Ishikawa (cell line): ENCODE measurements around the gene FASTK.

Experiments
- CEBPB ChIP-seq: IDR thresholded peaks from 2 replicates; pipeline ENCODE4 v1.6.1; 2012
- CREB1 ChIP-seq: IDR thresholded peaks from 2 replicates; pipeline ENCODE4 v1.6.1; 2012; ENCODE audit warnings: low read depth
- EGR1 ChIP-seq: IDR thresholded peaks from 2 replicates; pipeline ENCODE4 v1.6.1; 2012
- EP300 ChIP-seq: IDR thresholded peaks from 2 replicates; pipeline ENCODE4 v1.6.1; 2012; ENCODE audit warnings: borderline replicate concordance
- FOXM1 ChIP-seq: IDR thresholded peaks from 2 replicates; pipeline ENCODE4 v1.6.1; 2012; ENCODE audit warnings: low read depth, borderline replicate concordance
- NFIC ChIP-seq: IDR thresholded peaks from 2 replicates; pipeline ENCODE4 v1.6.1; 2012
- RAD21 ChIP-seq: IDR thresholded peaks from 2 replicates; pipeline ENCODE4 v1.6.1; 2012; ENCODE audit warnings: low read depth
- TAF1 ChIP-seq: IDR thresholded peaks from 2 replicates; pipeline ENCODE4 v1.6.1; 2012; ENCODE audit warnings: low read depth, mild to moderate bottlenecking
- TCF12 ChIP-seq: IDR thresholded peaks from 2 replicates; pipeline ENCODE4 v1.6.1; 2012; ENCODE audit warnings: low read depth
- TEAD4 ChIP-seq: IDR thresholded peaks from 2 replicates; pipeline ENCODE4 v1.6.1; 2012
- YY1 ChIP-seq: IDR thresholded peaks from 2 replicates; pipeline ENCODE4 v1.6.1; 2012; ENCODE audit warnings: low read depth
- ZBTB7A ChIP-seq: IDR thresholded peaks from 2 replicates; pipeline ENCODE4 v1.6.1; 2012; ENCODE audit warnings: low read depth
- TF ChIP-seq, protein P1 (sequence below): IDR thresholded peaks from 2 replicates; pipeline ENCODE4 v1.6.1; 2012
- TF ChIP-seq, protein P2 (sequence below): IDR thresholded peaks from 2 replicates; pipeline ENCODE4 v1.6.1; 2012; ENCODE audit warnings: low read depth, mild to moderate bottlenecking
- TF ChIP-seq, protein P3 (sequence below): IDR thresholded peaks from 2 replicates; pipeline ENCODE4 v1.6.1; 2012

FASTK gene

DNA sequence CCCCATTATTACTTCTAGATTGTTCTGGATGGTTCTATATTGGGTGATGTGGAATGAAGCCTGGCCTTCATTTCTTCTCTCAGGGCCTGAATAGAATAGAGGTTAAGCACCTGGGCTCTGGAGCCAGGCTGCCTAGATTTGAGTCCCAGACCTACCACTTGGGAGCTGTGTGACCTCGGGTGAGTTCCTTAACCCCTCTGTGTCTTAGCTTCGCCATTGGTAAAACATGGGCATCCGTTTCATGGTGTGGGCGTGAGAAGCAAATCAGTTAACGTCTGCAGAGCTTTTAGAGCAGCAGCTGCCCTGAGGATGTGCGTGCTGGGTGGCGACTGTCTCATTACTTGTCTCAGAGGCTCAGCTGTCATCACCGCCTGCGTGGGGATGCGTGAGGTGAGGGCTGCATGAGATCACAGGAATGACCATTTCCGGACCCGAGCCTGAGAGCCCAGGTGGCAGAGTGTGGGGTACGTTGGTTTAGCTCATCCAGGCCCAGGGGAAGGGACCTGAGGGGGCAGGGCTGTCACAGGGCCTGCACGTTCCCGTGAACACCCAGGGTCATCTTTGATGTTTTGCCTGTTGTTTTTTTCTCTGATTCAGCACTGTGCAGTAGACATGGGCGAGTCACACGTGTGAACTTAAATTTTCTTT, 15.3 kb upstream of the FASTK start:
- TF ChIP-seq ZBTB7A (no peak), YY1 (no peak), FOXM1 (no peak), EGR1 (no peak), EP300 (no peak), TEAD4 (no peak), TCF12 (no peak), CREB1 (no peak), NFIC (no peak), RAD21 (no peak), CEBPB (no peak)
- TF ChIP-seq, protein P1, sequence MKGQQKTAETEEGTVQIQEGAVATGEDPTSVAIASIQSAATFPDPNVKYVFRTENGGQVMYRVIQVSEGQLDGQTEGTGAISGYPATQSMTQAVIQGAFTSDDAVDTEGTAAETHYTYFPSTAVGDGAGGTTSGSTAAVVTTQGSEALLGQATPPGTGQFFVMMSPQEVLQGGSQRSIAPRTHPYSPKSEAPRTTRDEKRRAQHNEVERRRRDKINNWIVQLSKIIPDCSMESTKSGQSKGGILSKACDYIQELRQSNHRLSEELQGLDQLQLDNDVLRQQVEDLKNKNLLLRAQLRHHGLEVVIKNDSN: no peak
- TF ChIP-seq, protein P2, sequence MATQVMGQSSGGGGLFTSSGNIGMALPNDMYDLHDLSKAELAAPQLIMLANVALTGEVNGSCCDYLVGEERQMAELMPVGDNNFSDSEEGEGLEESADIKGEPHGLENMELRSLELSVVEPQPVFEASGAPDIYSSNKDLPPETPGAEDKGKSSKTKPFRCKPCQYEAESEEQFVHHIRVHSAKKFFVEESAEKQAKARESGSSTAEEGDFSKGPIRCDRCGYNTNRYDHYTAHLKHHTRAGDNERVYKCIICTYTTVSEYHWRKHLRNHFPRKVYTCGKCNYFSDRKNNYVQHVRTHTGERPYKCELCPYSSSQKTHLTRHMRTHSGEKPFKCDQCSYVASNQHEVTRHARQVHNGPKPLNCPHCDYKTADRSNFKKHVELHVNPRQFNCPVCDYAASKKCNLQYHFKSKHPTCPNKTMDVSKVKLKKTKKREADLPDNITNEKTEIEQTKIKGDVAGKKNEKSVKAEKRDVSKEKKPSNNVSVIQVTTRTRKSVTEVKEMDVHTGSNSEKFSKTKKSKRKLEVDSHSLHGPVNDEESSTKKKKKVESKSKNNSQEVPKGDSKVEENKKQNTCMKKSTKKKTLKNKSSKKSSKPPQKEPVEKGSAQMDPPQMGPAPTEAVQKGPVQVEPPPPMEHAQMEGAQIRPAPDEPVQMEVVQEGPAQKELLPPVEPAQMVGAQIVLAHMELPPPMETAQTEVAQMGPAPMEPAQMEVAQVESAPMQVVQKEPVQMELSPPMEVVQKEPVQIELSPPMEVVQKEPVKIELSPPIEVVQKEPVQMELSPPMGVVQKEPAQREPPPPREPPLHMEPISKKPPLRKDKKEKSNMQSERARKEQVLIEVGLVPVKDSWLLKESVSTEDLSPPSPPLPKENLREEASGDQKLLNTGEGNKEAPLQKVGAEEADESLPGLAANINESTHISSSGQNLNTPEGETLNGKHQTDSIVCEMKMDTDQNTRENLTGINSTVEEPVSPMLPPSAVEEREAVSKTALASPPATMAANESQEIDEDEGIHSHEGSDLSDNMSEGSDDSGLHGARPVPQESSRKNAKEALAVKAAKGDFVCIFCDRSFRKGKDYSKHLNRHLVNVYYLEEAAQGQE: no peak
- TF ChIP-seq, protein P3, sequence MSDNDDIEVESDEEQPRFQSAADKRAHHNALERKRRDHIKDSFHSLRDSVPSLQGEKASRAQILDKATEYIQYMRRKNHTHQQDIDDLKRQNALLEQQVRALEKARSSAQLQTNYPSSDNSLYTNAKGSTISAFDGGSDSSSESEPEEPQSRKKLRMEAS: no peak

DNA sequence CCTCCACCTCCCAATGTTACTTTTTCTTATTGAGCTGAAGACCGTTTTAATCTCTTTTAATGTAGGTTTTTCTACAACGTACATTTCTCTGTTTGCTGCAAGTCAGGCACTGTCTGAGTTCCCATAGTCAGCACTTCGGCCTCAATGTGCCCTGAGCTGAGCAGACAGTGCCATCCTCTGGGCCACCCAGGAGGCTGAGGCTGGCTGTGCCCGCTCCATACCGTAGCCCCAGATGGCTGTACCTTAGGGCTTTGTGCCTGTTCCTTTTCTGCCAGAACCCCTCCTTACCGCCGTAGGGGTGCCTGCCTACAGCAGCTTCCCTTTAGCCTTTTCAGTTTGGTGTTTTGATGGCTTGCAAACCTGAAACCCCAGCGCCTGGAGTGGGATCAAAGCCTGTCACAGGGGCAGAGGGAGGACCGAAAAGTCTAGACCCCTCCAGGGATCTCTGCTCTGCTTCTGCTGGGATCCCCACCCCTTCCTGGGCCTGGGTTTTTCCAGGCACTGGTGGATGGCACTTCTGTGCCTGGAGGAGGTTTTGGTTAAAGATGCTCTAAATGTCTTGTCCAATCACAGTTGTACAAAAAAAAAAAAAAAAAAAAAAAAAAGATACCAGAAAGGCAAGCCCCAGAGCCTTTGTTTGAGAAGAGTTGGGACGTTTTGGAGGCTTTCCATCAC, 14.7 kb upstream of the FASTK start:
- no peak for TF ChIP-seq EP300
- no peak for TF ChIP-seq TCF12
- no peak for TF ChIP-seq FOXM1
- TF ChIP-seq, protein P2: no peak
- no peak for TF ChIP-seq ZBTB7A
- no peak for TF ChIP-seq CREB1
- TF ChIP-seq EGR1: no peak
- TF ChIP-seq CEBPB: no peak

DNA sequence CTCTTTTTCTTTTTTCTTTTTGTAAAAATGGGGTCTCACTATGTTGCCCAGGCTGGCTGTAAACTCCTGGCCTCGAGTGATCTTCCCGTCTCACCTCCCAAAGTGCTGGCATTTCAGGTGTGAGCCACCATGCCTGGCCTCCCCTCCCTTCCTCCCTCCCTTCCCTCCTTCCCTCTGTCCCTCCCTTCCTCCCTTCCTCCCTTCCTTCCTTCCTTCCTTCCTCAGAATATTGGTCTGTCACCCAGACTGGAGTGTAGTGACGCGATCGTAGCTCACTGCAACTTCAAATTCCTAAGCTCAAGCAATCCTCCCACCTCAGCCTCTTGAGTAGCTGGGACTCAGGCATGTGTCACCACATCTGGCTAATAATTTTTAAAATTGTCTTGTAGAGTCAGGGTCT, 14.1 kb upstream of the FASTK start:
- TF ChIP-seq RAD21 (no peak), YY1 (no peak), CEBPB (no peak), EGR1 (no peak)
- TF ChIP-seq, protein P3: no peak

DNA sequence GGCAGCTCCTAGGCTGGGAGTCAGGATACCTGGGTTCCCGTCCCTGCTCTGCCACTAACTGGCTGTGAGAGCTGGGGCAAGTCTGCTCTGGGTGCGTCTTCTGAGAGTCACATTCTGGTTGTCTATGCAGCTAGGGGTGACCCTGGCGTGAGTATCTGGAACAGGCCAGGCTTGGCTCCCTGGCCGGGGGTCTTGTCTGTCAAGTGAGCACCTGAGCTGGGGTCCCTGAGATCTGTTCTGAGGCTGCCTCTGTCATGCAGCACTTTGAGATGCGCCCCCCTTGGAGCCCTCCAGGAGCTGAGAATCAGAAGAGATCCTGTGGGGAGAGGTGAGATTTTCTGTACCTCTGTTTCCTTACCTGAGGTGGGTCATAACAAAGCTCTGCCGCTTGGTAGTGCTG, 13.1 kb upstream of the FASTK start:
- TF ChIP-seq CREB1: no peak
- TF ChIP-seq TEAD4: no peak

DNA sequence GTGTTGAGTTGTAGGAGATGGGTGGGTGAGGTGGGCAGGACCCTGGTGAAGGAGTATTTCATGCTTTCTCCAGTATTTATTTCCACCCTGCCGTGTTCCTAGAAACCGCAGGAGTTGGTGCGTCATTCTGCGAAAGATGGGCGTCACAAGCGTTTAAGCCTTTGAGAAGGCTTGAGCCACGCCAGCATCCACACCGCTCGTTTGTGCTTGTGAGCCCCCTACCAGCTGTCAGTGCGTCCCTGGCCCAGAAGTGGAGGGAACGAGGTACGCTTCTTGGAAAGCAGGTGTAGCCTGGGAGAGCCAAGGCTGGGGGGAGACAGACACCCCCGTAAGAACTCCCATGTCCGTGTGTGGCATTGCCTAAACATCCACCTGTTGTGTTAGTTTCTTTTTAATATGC, 11.4 kb upstream of the FASTK start:
- TF ChIP-seq, protein P3: no peak
- TF ChIP-seq CREB1 (no peak), EGR1 (no peak), CEBPB (no peak), TAF1 (no peak), RAD21 (no peak), YY1 (no peak), ZBTB7A (no peak), EP300 (no peak), TCF12 (no peak), TEAD4 (no peak), FOXM1 (no peak), NFIC (no peak)
- TF ChIP-seq, protein P2: no peak
- TF ChIP-seq, protein P1: no peak
